Measurements from ENCODE around the gene DUOX1.

GRCh38 chr15:45110256-45110820 is 19.5 kb upstream of the DUOX1 start:
- TF ChIP-seq NR3C1 (CRISPR knock-in tag; IDR thresholded peaks at IDR 0.05) (no peak), CTCF (IDR thresholded peaks at IDR 0.05 in 2 of 3, conservative IDR thresholded peaks at IDR 0.05 in 1 of 3; ENCODE audit: insufficient read depth in 2 of 3, low read depth in 1 of 3, low read length in 3 of 3) (0 out of 6 replicates have a peak, but pooled peaks of 1 of the 3 experiments have one; percentile 4), C11orf30 (IDR thresholded peaks at IDR 0.05; ENCODE audit: low read depth) (no peak), USF2 (CRISPR knock-in tag; IDR thresholded peaks at IDR 0.05) (no peak), IRF1 (CRISPR knock-in tag; IDR thresholded peaks at IDR 0.05; ENCODE audit: borderline replicate concordance) (no peak), ZNF589 (CRISPR knock-in tag; IDR thresholded peaks at IDR 0.05; ENCODE audit: low read depth) (no peak), POLR2G (IDR thresholded peaks at IDR 0.05; ENCODE audit: low read depth, low read length) (no peak), NONO (IDR thresholded peaks at IDR 0.05; ENCODE audit: low read depth in 2 of 2, low read length in 1 of 2) (no peak), NFXL1 (CRISPR knock-in tag; IDR thresholded peaks at IDR 0.05) (no peak), ETS1 (conservative IDR thresholded peaks at IDR 0.05; ENCODE audit: control insufficient read depth, low read depth, low read length) (no peak), NFATC3 (IDR thresholded peaks at IDR 0.05) (no peak), CREB5 (CRISPR knock-in tag; IDR thresholded peaks at IDR 0.05) (no peak), KDM1A (IDR thresholded peaks at IDR 0.05) (no peak)
